GM23338 (cell line): Measurements from ENCODE around the gene RNASEH2C. TPM values are rescaled to one million over a fixed set of nuclear protein-coding genes. Genes with fewer than 3 reads are reported as not detected.

Experiments used
- ATAC-seq: fragments of 200-7000 bp; cut with Tn5 transposase; 3 replicates; pipeline ENCODE4 v1.9.1; 2020
- DNase-seq: peaks from one replicate; pipeline ENCODE4 v3.0.0-alpha.2; 2015; ENCODE audit warnings: low spot score
- H2AFZ ChIP-seq: fragments of 200-600 bp; sonication (generic); 2 replicates; pipeline ENCODE4 v1.8.0; 2016; ENCODE audit warnings: antibody characterized with exemption, mild to moderate bottlenecking, moderate library complexity
- H3F3A ChIP-seq: fragments of 200-600 bp; sonication (generic); replicated peaks from 2 replicates; pipeline ENCODE4 v1.8.0; 2017; ENCODE audit warnings: antibody characterized with exemption, mixed run types, low read depth
- H3K27ac ChIP-seq: fragments of 200-600 bp; sonication (generic); 2 replicates; pipeline ENCODE4 v1.6.1; 2016; ENCODE audit warnings: low read depth
- H3K27me3 ChIP-seq: fragments of 200-600 bp; sonication (generic); 2 replicates; pipeline ENCODE4 v1.8.0; 2016; ENCODE audit warnings: mild to moderate bottlenecking, mixed run types, moderate library complexity; ENCODE audit not compliant: insufficient read depth
- H3K36me3 ChIP-seq: fragments of 200-600 bp; sonication (generic); 2 replicates; pipeline ENCODE4 v1.8.0; 2016; ENCODE audit warnings: mild to moderate bottlenecking; ENCODE audit not compliant: insufficient read depth
- H3K4me1 ChIP-seq: fragments of 200-600 bp; sonication (generic); 2 replicates; pipeline ENCODE4 v1.8.0; 2016; ENCODE audit warnings: mild to moderate bottlenecking, moderate library complexity; ENCODE audit not compliant: insufficient read depth
- H3K4me2 ChIP-seq: fragments of 200-600 bp; sonication (generic); 2 replicates; pipeline ENCODE4 v1.7.1; 2017; ENCODE audit warnings: mixed run types
- H3K4me3 ChIP-seq: fragments of 200-600 bp; sonication (generic); 2 replicates; pipeline ENCODE4 v1.6.1; 2016; ENCODE audit warnings: mixed run types
- H3K79me2 ChIP-seq: fragments of 200-600 bp; sonication (generic); replicated peaks from 2 replicates; pipeline ENCODE4 v1.8.0; 2017; ENCODE audit warnings: mild to moderate bottlenecking; ENCODE audit not compliant: insufficient read depth
- H3K9me2 ChIP-seq: fragments of 200-600 bp; sonication (generic); 2 replicates; pipeline ENCODE4 v1.8.0; 2017; ENCODE audit not compliant: insufficient read depth
- H4K20me1 ChIP-seq: fragments of 200-600 bp; sonication (generic); replicated peaks from 2 replicates; pipeline ENCODE4 v1.8.0; 2017; ENCODE audit warnings: mild to moderate bottlenecking; ENCODE audit not compliant: insufficient read depth
- H3K27ac Mint-ChIP-seq: 2 replicates; pipeline ENCODE4 v1.8.0; 2020; ENCODE audit warnings: inconsistent platforms, mild to moderate bottlenecking, moderate library complexity, mixed read lengths
- H3K27me3 Mint-ChIP-seq: 3 replicates; pipeline ENCODE4 v1.8.0; 2022; ENCODE audit warnings: low read depth, mild to moderate bottlenecking, moderate library complexity, mixed read lengths, inconsistent platforms; ENCODE audit not compliant: insufficient read depth, poor library complexity
- H3K36me3 Mint-ChIP-seq: 3 replicates; pipeline ENCODE4 v1.8.0; 2021; ENCODE audit warnings: low read depth, mild to moderate bottlenecking, inconsistent platforms, moderate library complexity, mixed read lengths
- H3K4me1 Mint-ChIP-seq: 3 replicates; pipeline ENCODE4 v1.8.0; 2020; ENCODE audit warnings: mild to moderate bottlenecking, inconsistent platforms, mixed read lengths
- H3K4me3 Mint-ChIP-seq: 3 replicates; pipeline ENCODE4 v1.8.0; 2021; ENCODE audit warnings: moderate library complexity, mild to moderate bottlenecking, inconsistent platforms, mixed read lengths
- H3K9me3 Mint-ChIP-seq: 3 replicates; pipeline ENCODE4 v1.8.0; 2020; ENCODE audit warnings: moderate library complexity, mild to moderate bottlenecking, inconsistent platforms, mixed read lengths
- CREB1 ChIP-seq: fragments of 250-450 bp; sonication (Bioruptor Pico); IDR thresholded peaks from 2 replicates; pipeline ENCODE4 v1.5.0; 2020; ENCODE audit warnings: low read depth, mild to moderate bottlenecking, moderate library complexity
- EZH2 ChIP-seq: fragments of 200-600 bp; sonication (generic); IDR thresholded peaks from one replicate; pipeline ENCODE4 v1.8.0; 2017; ENCODE audit warnings: antibody characterized with exemption, mild to moderate bottlenecking, low read depth; ENCODE audit not compliant: unreplicated experiment
- EZH2phosphoT487 ChIP-seq: fragments of 200-600 bp; sonication (generic); IDR thresholded peaks from one replicate; pipeline ENCODE4 v1.8.1; 2018; ENCODE audit warnings: antibody characterized with exemption; ENCODE audit not compliant: unreplicated experiment
- JUNB ChIP-seq: IDR thresholded peaks from one replicate; pipeline ENCODE4 v1.6.1; 2016; ENCODE audit warnings: antibody characterized with exemption; ENCODE audit not compliant: unreplicated experiment
- NANOG ChIP-seq: IDR thresholded peaks from 2 replicates; pipeline ENCODE4 v1.6.1; 2016; ENCODE audit warnings: antibody characterized with exemption, borderline replicate concordance
- STAT1 ChIP-seq: IDR thresholded peaks from one replicate; pipeline ENCODE4 v1.6.1; 2016; ENCODE audit warnings: antibody characterized with exemption; ENCODE audit not compliant: unreplicated experiment
- ZNF114 ChIP-seq: fragments of 250-450 bp; sonication (Bioruptor Pico); IDR thresholded peaks from 2 replicates; pipeline ENCODE4 v1.5.0; 2020; ENCODE audit warnings: mild to moderate bottlenecking, moderate library complexity
- ZNF331 ChIP-seq: fragments of 250-450 bp; sonication (Bioruptor Pico); IDR thresholded peaks from 2 replicates; pipeline ENCODE4 v1.5.0; 2020; ENCODE audit warnings: low read depth, mild to moderate bottlenecking, moderate library complexity
- polyA plus RNA-seq: library from polyadenylated mRNA; unstranded; fragments of >200 nt; fragmentation: Nextera tagmentation; extraction: Ambion mirVana; gene quantifications from 2 replicates; pipeline ENCODE4 v1.2.1, GENCODE V29; 2016
- total RNA-seq: library from RNA; depleted of rRNA; stranded (reverse); fragments of >200 nt; shearing (Covaris generic); gene quantifications from 2 replicates; pipeline ENCODE4 v1.2.3, GENCODE V29; 2014
- TF ChIP-seq, protein P1 (sequence below): IDR thresholded peaks from one replicate; pipeline ENCODE4 v1.6.1; 2018; ENCODE audit warnings: antibody characterized with exemption; ENCODE audit not compliant: unreplicated experiment
- TF ChIP-seq, protein P2 (sequence below), 2 experiments: fragments of 200-600 bp in 1 of 2; sonication (generic) in 1 of 2; conservative IDR thresholded peaks; 2 replicates each; pipeline versions ENCODE4 v1.5.1 to v1.6.1; 2016 to 2017; ENCODE audit warnings: antibody characterized with exemption in 2 of 2, low read depth in 2 of 2, mild to moderate bottlenecking in 2 of 2, moderate library complexity in 1 of 2
- TF ChIP-seq, protein P3 (sequence below): IDR thresholded peaks from 2 replicates; pipeline ENCODE4 v1.6.1; 2016; ENCODE audit warnings: antibody characterized with exemption

RNASEH2C gene
- total and polyA plus RNA-seq, 2 experiments from 2014 or later = 37.8 to 73.2 TPM

DNA sequence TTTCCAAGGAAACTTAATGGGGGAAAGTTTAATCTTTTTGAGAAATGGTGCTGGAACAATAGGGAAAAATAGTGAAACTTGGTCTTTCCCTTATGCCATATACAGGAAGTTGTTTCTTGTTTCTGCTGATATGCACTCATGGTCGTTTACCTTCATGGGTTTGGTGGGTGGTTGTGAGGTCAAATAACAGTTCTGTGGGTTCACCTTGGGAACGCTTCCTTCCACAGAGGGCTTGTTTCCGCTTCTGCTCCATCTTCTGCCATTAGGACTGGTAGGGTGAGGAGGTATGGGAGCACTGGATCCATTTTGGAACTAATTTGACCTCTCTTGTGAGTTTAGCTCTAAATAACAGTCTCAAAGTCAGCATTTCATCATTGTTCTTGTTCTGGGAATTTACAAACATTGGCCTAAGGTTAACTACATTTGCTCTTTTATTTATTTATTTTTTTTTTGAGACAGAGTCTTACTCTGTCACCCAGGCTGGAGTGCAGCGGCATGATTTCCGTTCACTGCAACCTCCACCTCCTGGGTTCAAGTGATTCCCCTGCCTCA lies 40.3 kb downstream of the RNASEH2C start (continued):
- TF ChIP-seq, protein P1, sequence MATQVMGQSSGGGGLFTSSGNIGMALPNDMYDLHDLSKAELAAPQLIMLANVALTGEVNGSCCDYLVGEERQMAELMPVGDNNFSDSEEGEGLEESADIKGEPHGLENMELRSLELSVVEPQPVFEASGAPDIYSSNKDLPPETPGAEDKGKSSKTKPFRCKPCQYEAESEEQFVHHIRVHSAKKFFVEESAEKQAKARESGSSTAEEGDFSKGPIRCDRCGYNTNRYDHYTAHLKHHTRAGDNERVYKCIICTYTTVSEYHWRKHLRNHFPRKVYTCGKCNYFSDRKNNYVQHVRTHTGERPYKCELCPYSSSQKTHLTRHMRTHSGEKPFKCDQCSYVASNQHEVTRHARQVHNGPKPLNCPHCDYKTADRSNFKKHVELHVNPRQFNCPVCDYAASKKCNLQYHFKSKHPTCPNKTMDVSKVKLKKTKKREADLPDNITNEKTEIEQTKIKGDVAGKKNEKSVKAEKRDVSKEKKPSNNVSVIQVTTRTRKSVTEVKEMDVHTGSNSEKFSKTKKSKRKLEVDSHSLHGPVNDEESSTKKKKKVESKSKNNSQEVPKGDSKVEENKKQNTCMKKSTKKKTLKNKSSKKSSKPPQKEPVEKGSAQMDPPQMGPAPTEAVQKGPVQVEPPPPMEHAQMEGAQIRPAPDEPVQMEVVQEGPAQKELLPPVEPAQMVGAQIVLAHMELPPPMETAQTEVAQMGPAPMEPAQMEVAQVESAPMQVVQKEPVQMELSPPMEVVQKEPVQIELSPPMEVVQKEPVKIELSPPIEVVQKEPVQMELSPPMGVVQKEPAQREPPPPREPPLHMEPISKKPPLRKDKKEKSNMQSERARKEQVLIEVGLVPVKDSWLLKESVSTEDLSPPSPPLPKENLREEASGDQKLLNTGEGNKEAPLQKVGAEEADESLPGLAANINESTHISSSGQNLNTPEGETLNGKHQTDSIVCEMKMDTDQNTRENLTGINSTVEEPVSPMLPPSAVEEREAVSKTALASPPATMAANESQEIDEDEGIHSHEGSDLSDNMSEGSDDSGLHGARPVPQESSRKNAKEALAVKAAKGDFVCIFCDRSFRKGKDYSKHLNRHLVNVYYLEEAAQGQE = no peak

DNA sequence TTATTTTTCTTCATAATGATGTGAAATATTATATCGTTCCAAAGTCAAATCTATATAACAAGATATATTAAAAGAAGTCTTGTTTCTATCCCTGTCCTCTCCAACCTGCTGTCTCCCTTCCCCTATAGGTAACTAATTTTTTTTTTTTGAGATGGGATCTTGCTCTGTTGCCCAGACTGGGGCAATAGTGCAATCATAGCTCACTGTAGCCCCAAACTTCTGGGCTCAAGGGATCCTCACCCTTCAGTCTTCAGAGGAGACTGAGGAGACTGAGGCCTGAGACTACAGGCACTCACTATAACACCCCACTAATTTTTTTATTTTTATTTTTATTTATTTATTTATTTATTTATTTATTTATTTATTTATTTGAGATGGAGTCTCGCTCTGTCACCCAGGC lies 47.6 kb downstream of the RNASEH2C start:
- Histone ChIP-seq H3K9me2 (no peaks in the 10 kb centered on the region), H3K79me2 (no peaks in the 10 kb centered on the region), H3K27ac (no peak overlapping the region), H3K4me3 (no peak overlapping the region), H3K4me2 (no peak overlapping the region), H4K20me1 (no peaks in the 10 kb centered on the region), H3K27me3 (no peaks in the 10 kb centered on the region), H3K36me3 (no peaks in the 10 kb centered on the region), H3K4me1 (no peaks in the 10 kb centered on the region), H2AFZ (no peak overlapping the region), H3F3A (no peaks in the 10 kb centered on the region)
- TF ChIP-seq, protein P2, sequence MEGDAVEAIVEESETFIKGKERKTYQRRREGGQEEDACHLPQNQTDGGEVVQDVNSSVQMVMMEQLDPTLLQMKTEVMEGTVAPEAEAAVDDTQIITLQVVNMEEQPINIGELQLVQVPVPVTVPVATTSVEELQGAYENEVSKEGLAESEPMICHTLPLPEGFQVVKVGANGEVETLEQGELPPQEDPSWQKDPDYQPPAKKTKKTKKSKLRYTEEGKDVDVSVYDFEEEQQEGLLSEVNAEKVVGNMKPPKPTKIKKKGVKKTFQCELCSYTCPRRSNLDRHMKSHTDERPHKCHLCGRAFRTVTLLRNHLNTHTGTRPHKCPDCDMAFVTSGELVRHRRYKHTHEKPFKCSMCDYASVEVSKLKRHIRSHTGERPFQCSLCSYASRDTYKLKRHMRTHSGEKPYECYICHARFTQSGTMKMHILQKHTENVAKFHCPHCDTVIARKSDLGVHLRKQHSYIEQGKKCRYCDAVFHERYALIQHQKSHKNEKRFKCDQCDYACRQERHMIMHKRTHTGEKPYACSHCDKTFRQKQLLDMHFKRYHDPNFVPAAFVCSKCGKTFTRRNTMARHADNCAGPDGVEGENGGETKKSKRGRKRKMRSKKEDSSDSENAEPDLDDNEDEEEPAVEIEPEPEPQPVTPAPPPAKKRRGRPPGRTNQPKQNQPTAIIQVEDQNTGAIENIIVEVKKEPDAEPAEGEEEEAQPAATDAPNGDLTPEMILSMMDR (conservative IDR thresholded peaks at IDR 0.05; ENCODE audit: low read depth in 2 of 2) = no peak
- TF ChIP-seq ZNF331 (CRISPR knock-in tag) = no peak
- TF ChIP-seq EZH2 = no peak
- no peak for TF ChIP-seq CREB1 (CRISPR knock-in tag)
- no peak for TF ChIP-seq STAT1
- TF ChIP-seq NANOG = no peak
- no peak for TF ChIP-seq ZNF114 (CRISPR knock-in tag)
- no peak for TF ChIP-seq JUNB
- TF ChIP-seq, protein P3, sequence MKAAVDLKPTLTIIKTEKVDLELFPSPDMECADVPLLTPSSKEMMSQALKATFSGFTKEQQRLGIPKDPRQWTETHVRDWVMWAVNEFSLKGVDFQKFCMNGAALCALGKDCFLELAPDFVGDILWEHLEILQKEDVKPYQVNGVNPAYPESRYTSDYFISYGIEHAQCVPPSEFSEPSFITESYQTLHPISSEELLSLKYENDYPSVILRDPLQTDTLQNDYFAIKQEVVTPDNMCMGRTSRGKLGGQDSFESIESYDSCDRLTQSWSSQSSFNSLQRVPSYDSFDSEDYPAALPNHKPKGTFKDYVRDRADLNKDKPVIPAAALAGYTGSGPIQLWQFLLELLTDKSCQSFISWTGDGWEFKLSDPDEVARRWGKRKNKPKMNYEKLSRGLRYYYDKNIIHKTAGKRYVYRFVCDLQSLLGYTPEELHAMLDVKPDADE = no peak
- TF ChIP-seq, protein P1 = no peak
- TF ChIP-seq EZH2phosphoT487 = no peak
- H3K4me3 Mint-ChIP-seq = no peak overlapping the region
- ATAC-seq (no peak), DNase-seq (no peak)
- H3K9me3 Mint-ChIP-seq = no peaks in the 10 kb centered on the region
- no peaks in the 10 kb centered on the region for H3K36me3 Mint-ChIP-seq
- H3K4me1 Mint-ChIP-seq = no peaks in the 10 kb centered on the region
- H3K27ac Mint-ChIP-seq = no peak overlapping the region
- no peaks in the 10 kb centered on the region for H3K27me3 Mint-ChIP-seq
